HG03066 (cell line): ENCODE results near the gene ZNF76.
"Not testable (repeated sequence)": the region's sequence is repeated elsewhere in the genome, so short reads cannot be mapped to it uniquely, and the experiment has no call there.

Source experiments
- ATAC-seq: cut with Tn5 transposase; IDR thresholded peaks from one replicate; pipeline ENCODE4 v1.9.1; 2021; ENCODE audit warnings: low read depth; ENCODE audit not compliant: unreplicated experiment

Gene ZNF76

DNA sequence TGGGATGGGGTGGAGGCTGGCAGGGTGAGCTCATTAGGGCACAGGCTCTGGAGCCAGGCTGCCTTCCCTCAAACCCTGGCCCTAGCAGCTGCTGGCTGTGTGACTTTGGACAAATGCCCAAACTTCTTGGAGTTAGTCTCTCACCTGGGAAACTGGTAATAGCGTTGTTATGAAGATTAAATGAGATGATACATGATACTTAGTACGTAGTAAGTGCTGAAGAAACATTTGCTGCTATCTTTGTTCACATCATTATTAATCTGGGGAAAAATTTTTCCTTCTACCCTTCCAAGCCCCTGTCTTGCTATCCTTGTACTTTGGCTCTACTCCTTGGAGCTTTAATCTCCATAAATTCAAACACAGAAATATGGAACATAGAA lies 60.5 kb downstream of the ZNF76 start:
- ATAC-seq = no peak

DNA sequence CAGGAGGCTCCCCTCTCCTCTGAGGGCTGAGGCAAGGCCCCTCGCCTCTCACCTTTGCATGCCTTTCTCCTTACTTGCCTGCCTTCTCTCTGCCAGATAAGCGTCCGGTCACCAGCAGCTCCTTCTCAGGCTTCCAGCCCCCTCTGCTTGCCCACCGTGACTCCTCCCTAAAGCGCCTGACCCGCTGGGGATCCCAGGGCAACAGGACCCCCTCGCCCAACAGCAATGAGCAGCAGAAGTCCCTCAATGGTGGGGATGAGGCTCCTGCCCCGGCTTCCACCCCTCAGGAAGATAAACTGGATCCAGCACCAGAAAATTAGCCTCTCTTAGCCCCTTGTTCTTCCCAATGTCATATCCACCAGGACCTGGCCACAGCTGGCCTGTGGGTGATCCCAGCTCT lies 61.6 kb downstream of the ZNF76 start:
- no peak for ATAC-seq

DNA sequence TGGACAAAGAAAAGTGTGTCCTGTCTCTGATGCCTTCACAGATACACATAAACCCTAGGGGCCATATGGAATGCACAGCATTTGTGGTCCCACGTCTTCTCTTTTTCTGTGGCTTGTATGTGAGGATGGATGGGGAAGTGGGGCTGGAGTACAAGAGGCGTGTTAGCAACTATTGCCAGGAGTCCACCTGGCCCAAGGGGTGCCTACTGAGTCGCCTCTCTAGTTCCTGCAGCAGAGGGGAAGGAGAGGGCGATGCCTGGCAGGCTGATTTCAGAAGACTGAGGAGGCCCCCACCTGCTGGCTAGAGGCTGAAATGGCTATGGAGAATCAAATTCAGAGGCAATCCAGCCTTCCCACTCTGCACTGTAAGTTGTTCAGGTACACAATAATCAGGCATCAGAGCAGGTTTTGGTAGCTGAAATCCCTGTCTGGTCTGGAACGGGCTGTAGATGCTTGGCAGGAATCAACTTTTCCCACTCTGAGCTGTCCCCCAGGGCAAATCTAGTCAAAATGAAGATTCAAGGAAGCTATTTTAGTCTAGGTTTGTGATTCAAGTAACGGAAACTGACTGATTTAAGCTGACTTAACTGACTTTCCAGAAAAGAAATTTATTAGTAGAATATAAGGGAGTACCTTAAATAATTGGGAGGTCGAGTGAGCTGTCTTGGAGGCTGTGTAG lies 68.0 kb downstream of the ZNF76 start:
- ATAC-seq = no peak

DNA sequence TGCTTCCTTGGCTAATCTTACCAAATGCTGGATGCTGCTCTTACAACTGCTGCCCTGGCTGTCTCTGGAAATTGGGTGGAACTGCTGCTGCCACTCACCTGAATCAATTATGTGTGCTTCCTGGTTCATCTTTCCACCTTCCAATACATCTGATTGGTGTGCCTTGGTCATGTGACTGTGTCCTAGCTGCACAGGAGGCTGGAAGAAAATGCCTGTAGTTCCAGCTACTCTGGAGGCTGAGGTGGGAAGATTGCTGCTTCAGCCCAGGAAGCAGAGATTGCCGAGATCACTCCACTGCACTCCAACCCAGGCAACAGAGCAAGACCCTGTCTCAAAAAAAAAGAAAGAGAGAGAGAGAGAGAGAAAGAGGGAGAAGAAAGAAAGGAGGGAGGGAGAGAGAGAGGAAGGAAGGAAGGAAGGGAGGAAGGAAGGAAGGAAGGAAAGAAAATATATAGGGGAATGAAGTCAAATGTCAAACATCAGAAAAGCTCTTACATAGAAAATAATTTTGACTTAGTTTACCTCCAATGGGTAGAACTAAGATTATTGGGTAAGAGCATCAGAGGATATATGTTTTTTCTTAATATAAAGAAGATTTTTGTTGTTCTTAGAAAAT lies 68.7 kb downstream of the ZNF76 start:
- ATAC-seq = no peak

DNA sequence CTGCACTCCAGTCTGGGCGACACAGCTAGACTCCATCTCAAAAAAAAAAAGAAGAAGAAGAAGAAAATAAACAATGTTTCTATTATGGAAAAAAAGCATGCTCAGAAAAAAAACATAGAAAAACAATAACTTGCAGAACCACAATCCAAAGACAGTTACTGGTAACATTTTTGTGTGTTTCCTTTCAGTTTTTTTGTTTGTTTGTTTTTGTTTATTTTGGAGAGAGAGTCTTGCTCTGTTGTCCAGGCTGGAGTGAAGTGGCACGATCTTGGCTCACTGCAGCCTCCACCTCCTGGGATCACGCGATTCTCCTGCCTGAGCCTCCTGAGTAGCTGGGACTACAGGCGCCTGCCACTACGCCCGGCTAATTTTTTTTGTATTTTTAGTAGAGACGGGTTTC lies 69.4 kb downstream of the ZNF76 start:
- not testable (repeated sequence) for ATAC-seq

DNA sequence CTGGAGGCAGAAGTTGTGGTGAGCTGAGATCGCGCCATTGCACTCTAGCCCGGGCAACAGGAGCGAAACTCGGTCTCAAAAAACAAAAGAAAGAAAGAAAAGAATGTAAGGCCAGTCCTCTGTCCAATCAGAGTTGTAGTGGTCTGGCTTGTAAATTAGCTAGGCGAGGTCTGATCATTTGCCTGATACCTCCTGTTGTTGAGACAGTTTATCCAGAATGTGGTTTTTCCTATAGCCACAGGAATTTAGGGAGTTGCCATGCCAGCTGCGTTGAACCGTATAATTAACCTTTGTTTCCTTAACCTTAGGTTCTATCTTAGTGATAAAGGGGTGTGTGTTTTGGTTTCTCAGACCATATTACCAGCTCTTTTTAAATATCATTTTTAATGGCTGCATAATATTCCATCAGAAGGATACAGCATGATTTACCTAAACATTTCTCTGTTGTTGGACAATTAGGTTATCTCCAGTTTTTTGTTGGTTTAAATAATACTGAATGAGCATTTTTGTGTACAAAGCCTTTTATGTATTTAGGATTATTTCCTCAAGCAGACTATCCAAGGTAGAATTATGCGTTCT lies 71.1 kb downstream of the ZNF76 start:
- ATAC-seq = no peak

DNA sequence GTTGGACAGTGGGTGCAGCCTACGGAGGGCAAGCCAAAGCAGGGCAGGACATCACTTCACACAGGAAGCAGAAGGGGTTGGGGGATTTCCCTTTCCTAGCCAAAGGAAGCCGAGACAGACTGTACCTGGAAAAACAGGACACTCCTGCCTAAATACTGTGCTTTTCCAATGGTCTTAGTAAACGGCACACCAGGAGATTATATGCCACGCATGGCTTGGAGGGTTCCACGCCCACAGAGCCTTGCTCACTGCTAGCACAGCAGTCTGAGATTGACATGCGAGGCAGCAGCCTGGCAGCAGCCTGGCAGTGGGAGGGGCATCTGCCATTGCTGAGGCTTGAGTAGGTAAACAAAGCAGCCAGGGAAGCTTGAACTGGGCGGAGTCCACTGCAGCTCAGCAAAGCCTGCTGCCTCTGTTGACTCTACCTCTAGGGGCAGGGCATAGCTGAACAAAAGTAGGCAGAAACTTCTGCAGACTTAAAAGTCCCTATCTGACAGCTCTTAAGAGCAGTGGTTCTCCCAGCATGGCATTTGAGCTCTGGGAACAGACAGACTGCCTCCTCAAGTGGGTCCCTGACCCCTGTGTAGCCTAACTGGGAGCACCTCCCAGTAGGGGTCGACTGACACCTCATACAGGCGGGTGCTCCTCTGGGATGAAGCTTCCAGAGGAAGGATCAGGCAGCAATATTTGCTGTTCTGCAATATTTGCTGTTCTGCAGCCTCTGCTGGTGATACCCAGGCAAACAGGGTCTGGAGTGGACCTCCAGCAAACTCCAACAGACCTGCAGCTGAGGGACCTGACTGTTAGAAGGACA lies 72.7 kb downstream of the ZNF76 start:
- not testable (repeated sequence) for ATAC-seq

DNA sequence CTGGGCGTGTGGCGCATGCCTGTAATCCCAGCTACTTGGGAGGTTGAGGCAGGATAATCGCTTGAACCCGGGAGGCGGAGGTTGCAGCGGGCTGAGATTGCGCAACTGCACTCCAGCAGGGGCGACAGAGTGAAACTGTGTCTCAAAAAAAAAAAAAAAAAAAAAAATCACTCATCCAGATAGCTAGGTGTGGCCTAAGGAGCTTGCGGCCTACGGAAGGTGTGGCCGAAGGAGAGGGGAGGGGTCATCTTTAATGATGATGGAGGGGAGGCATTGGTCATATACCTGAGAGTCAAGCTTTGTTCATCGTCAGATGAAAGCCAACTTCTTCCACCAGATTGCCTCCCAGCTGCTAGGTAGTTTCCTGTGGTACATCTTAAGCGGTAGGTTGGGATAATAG lies 82.0 kb downstream of the ZNF76 start:
- no peak for ATAC-seq

DNA sequence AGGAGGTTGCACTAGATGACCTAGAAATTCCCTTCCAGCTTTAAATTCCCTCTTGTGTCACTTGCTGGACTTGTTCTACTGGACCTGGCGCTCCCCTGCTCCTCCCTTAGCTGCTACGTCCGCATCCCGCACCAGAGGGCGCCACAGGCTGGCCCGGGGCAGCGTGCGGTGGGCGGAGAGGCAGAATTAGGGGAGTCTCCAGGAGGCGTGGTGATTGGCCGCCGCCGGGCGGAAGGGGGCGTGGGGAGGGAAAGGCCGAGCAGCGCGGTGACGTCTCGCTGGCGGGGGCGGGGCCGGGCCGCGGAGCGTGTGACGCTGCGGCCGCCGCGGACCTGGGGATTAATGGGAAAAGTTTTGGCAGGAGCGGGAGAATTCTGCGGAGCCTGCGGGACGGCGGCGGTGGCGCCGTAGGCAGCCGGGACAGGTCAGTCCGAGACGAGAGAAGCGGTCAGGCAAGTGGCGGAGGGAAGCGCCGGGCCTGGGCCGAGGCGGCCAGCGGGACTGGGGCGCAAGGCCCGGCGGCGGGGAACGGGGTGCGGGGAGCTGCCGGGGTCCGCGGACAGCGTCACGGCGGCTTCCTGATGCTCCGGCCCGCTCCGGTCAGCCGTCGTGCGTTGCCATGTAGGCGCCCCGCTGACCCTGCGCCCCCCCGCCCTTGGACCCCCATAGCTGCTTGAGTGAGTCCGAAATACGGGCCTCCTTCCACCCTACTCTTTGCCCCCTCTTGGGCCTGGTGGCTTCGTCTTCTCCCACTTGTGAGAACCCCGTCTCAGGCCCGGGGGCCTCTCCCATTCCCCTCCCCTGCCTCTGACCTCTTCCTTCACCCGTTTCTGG lies 82.9 kb downstream of the ZNF76 start, which contains the start of gene PPARD:
Gene PPARD, plus strand, starts transcription at position 301 of the 834 bp plus-strand sequence. CDS start 68,530 bp downstream, outside the sequence.
- ATAC-seq = peak; percentile 94

DNA sequence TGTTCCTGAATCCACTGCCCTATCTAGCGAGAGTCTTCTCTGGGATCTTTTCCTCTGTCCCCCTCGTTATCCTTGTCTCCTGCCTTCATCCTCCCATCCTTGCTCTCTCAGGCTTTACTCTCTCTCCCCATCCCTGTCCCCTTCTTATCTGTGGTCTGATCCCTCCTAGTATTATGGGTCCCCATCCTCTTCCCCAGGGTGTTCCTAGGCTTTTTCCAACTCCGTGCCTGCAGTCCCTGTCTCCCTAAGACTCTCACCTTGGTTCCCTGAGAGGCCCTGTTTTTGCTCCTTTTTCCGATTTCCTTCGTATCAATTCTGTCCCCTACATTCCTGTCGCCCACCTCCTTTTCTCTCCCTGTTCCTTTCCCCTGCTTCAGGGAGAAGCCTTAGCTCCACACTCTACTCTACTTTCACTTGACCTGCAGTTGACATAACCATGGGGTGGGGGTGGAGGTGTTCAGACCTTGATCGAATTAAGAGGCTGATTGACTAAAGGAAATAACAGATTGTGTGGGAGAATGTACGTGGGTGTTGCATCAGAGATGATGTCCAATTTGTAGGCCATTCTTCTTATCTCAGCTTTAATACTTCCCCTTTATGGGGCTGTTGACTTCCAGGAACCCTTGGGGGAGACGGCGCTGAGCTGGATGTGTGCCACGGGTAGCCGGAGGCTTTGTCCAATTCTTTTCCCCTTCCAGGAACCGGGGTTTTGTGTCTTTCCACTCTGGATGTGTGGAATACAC lies 83.7 kb downstream of the ZNF76 start:
- no peak for ATAC-seq

DNA sequence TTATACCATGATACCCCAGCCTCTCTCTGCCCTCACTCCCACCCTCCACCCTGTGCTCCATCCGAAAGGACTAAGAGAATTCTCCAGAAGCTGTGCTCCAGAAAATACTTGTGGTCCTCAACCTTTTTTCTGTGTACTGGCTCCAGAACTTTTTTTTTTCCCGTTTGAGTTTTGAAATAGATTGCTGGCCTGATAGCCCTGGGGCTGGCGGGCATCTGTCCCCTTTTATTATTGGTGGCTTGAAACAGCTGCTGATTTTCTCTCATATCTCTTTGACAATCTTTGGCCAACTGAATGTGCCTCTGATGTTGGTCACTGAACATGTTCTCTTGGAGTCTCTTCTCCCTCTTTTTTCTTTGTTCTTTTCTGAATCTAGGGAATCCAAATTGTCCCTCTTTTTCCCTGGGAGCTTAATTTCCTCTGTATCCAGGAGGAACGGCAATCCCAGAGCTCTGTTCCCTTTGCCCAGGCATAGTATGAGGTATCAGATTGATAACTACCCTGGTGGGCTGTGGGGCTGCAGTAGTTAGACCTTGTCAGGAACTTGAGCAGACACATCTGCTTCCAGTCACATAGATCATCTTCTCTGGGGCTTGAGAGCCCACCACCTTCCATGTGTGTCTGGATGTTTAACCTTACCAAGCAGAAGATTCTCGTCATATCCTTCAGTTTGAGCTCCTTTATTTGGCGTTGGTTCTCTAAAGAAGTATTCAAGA lies 84.5 kb downstream of the ZNF76 start:
- ATAC-seq = no peak
